ENCODE data around the gene CAPN5.
A peak's percentile ranks its signal among the peaks of the same experiment; 100 is the strongest.

The CAPN5 gene

DNA sequence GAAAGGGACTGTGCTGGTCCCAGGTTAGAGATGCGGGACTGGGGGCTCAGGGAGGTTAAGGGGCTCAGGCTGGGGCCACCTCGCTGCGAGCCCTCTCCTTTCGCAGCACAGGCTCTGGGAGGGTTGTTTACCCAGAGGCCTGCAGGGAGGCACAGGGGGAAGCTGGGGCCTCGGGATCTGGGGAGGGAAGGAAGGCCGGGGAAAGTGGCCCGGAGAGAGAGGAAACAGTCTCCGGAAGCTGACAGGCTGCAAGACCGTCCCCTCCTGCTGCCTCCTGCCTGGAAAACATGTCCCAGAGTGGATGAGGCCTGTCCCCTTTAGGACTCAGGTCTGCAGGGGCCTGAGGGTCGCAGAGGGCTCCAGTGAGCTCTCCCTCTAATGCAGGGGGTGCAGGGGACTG is 106.7 kb downstream of the CAPN5 start:
- H3K23ac ChIP-seq (ENCODE audit: low read depth, low read length, poor library complexity): no peak overlapping the region
- H2BK12ac ChIP-seq (ENCODE audit: low read length): peak overlapping the region; percentile 69
- peak overlapping the region; percentile 76 for H2AFZ ChIP-seq (ENCODE audit: low read length)
- H3K4me3 ChIP-seq (ENCODE audit: low read length in 2 of 2): no peak overlapping the region
- H2BK15ac ChIP-seq (ENCODE audit: low read length): peak overlapping the region; percentile 87
- H3K27me3 ChIP-seq (ENCODE audit: control insufficient read depth in 3 of 3, insufficient read depth in 3 of 3, low read depth in 1 of 3, low read length in 3 of 3): no peaks in the 10 kb centered on the region
- peak overlapping the region; percentile 81 for H3K18ac ChIP-seq (ENCODE audit: low read length)
- no peaks in the 10 kb centered on the region for H3K9me3 ChIP-seq (replicated peaks in 1 of 2; ENCODE audit: control insufficient read depth in 2 of 2, insufficient read depth in 1 of 2, low read depth in 1 of 2, low read length in 2 of 2)
- no peak overlapping the region for H4K8ac ChIP-seq (ENCODE audit: low read depth, low read length)
- H3K14ac ChIP-seq (ENCODE audit: low read length): no peak overlapping the region
- no peak overlapping the region for H4K91ac ChIP-seq (ENCODE audit: low read depth, low read length, poor library complexity)
- peak overlapping the region; percentile 62 for H2AK5ac ChIP-seq (ENCODE audit: low read depth, low read length)
- no peaks in the 10 kb centered on the region for H3K79me1 ChIP-seq (ENCODE audit: low read depth, low read length)
- no CpG with 5 or more reads among the region's 10 CpGs for WGBS, 2 donors (ENCODE audit: extremely low coverage in 2 of 2, insufficient read length in 2 of 2, insufficient replicate concordance in 1 of 2)
- peak overlapping the region; percentile 13 for H3K4ac ChIP-seq (ENCODE audit: low read length)
- no peak overlapping the region for H3K9ac ChIP-seq (ENCODE audit: low read depth, low read length, poor library complexity)
- peaks cover 39% of the 10 kb centered on the region in 2 donors for H3K4me1 ChIP-seq (ENCODE audit: control insufficient read depth in 2 of 2, insufficient read depth in 1 of 2, low read depth in 1 of 2, low read length in 2 of 2)
- peak overlapping the region; percentile 31 for H2BK5ac ChIP-seq (ENCODE audit: low read length)
- DNase-seq (ENCODE audit: low spot score): no peak
- no peak overlapping the region for H2BK120ac ChIP-seq (ENCODE audit: low read depth, low read length)
- no peak overlapping the region for H3K27ac ChIP-seq (replicated peaks; ENCODE audit: low read length)
- H3K36me3 ChIP-seq (replicated peaks in 1 of 2; ENCODE audit: control insufficient read depth in 2 of 2, insufficient read depth in 2 of 2, low read length in 2 of 2): no peaks in the 10 kb centered on the region
- H3K4me2 ChIP-seq (ENCODE audit: insufficient read depth, low read length, poor library complexity, severe bottlenecking): no peak overlapping the region

DNA sequence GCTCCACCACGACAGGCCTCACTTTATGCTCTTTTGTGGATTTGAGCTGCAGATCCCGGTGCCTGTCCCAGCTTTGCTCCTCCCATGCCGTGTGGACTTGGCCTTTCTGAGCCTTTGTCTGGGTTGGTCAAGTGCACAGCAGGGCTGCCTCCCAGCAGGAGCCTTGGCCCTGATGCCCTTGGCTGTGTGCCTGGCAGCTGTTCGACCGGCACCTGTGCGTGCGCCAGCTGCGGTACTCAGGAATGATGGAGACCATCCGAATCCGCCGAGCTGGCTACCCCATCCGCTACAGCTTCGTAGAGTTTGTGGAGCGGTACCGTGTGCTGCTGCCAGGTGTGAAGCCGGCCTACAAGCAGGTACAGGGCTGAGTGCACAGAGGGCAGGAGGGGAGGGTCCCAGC is 107.8 kb downstream of the CAPN5 start:
- Histone ChIP-seq H4K91ac (ENCODE audit: low read depth, low read length, poor library complexity) (no peak overlapping the region), H3K4me1 (ENCODE audit: control insufficient read depth in 2 of 2, insufficient read depth in 1 of 2, low read depth in 1 of 2, low read length in 2 of 2) (peaks cover 39% of the 10 kb centered on the region in 2 donors), H3K4me2 (ENCODE audit: insufficient read depth, low read length, poor library complexity, severe bottlenecking) (no peak overlapping the region), H2BK120ac (ENCODE audit: low read depth, low read length) (no peak overlapping the region), H3K23ac (ENCODE audit: low read depth, low read length, poor library complexity) (peak overlapping the region; percentile 70), H3K18ac (ENCODE audit: low read length) (peak overlapping the region; percentile 40), H3K14ac (ENCODE audit: low read length) (no peak overlapping the region), H3K27me3 (ENCODE audit: control insufficient read depth in 3 of 3, insufficient read depth in 3 of 3, low read depth in 1 of 3, low read length in 3 of 3) (no peaks in the 10 kb centered on the region), H3K4ac (ENCODE audit: low read length) (no peak overlapping the region), H3K9ac (ENCODE audit: low read depth, low read length, poor library complexity) (no peak overlapping the region), H3K36me3 (replicated peaks in 1 of 2; ENCODE audit: control insufficient read depth in 2 of 2, insufficient read depth in 2 of 2, low read length in 2 of 2) (no peaks in the 10 kb centered on the region), H2BK5ac (ENCODE audit: low read length) (no peak overlapping the region), H2AFZ (ENCODE audit: low read length) (peak overlapping the region; percentile 76), H4K8ac (ENCODE audit: low read depth, low read length) (no peak overlapping the region), H3K27ac (replicated peaks; ENCODE audit: low read length) (no peak overlapping the region), H2AK5ac (ENCODE audit: low read depth, low read length) (peak overlapping the region; percentile 64), H3K79me1 (ENCODE audit: low read depth, low read length) (no peaks in the 10 kb centered on the region), H3K4me3 (ENCODE audit: low read length in 2 of 2) (no peak overlapping the region), H2BK15ac (ENCODE audit: low read length) (peak overlapping the region; percentile 90), H3K9me3 (replicated peaks in 1 of 2; ENCODE audit: control insufficient read depth in 2 of 2, insufficient read depth in 1 of 2, low read depth in 1 of 2, low read length in 2 of 2) (no peaks in the 10 kb centered on the region), H2BK12ac (ENCODE audit: low read length) (no peak overlapping the region)
- no peak for DNase-seq (ENCODE audit: low spot score)
- WGBS, 2 donors (ENCODE audit: extremely low coverage in 2 of 2, insufficient read length in 2 of 2, insufficient replicate concordance in 1 of 2): no CpG with 5 or more reads among the region's 16 CpGs

DNA sequence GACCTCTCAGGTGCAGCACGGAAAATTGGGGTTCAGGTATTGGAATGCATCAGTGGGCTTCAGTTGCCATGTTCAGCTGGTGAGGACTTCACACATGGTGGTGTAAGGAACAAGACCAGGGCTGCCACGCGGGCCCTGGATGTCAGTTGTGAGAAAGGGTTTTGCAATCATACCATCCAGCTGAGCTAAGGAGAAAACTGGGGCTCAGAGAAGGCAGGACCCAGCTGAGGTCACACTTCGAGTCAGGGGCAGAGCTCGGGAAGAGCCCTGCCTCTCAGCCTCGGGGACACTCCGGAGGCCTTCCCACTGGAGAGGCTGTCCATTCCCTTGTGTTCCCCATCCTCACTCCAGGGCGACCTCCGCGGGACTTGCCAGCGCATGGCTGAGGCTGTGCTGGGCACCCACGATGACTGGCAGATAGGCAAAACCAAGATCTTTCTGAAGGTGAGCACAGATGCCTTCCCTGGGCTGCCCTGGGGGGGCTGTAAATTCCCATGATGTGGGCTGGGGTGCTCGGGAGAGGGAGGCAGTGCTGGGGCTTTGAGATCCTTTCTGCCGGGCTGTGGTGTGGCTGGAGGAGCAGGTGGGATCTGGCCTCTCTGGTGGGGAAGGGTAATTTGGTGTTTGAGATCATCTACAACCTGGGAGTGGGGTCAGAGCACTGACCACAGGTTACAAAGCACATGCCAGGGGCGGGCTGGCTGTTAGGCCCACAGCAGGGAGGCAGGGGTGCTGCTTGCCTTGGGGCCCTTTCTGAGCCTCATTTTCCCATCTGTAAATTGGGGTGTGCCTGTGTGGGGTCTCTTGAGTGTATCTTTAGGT is 108.5 kb downstream of the CAPN5 start:
- H3K4ac ChIP-seq (ENCODE audit: low read length): no peak overlapping the region
- H3K23ac ChIP-seq (ENCODE audit: low read depth, low read length, poor library complexity): no peak overlapping the region
- no peaks in the 10 kb centered on the region for H3K36me3 ChIP-seq (replicated peaks in 1 of 2; ENCODE audit: control insufficient read depth in 2 of 2, insufficient read depth in 2 of 2, low read length in 2 of 2)
- H3K4me2 ChIP-seq (ENCODE audit: insufficient read depth, low read length, poor library complexity, severe bottlenecking): no peak overlapping the region
- no peak for DNase-seq (ENCODE audit: low spot score)
- H2AK5ac ChIP-seq (ENCODE audit: low read depth, low read length): peak overlapping the region; percentile 64
- no CpG with 5 or more reads among the region's 15 CpGs for WGBS, 2 donors (ENCODE audit: extremely low coverage in 2 of 2, insufficient read length in 2 of 2, insufficient replicate concordance in 1 of 2)
- H3K18ac ChIP-seq (ENCODE audit: low read length): peak overlapping the region; percentile 58
- H2AFZ ChIP-seq (ENCODE audit: low read length): peak overlapping the region; percentile 85
- peak overlapping the region in 1 of 2 donors; percentile 21 for H3K4me3 ChIP-seq (ENCODE audit: low read length in 2 of 2)
- H3K9ac ChIP-seq (ENCODE audit: low read depth, low read length, poor library complexity): peak overlapping the region; percentile 47
- H4K8ac ChIP-seq (ENCODE audit: low read depth, low read length): no peak overlapping the region
- peak overlapping the region; percentile 90 for H2BK15ac ChIP-seq (ENCODE audit: low read length)
- H4K91ac ChIP-seq (ENCODE audit: low read depth, low read length, poor library complexity): no peak overlapping the region
- no peak overlapping the region for H2BK12ac ChIP-seq (ENCODE audit: low read length)
- no peaks in the 10 kb centered on the region for H3K79me1 ChIP-seq (ENCODE audit: low read depth, low read length)
- H3K14ac ChIP-seq (ENCODE audit: low read length): no peak overlapping the region
- peak overlapping the region; percentile 25 for H2BK5ac ChIP-seq (ENCODE audit: low read length)
- no peaks in the 10 kb centered on the region for H3K9me3 ChIP-seq (replicated peaks in 1 of 2; ENCODE audit: control insufficient read depth in 2 of 2, insufficient read depth in 1 of 2, low read depth in 1 of 2, low read length in 2 of 2)
- no peak overlapping the region for H3K27ac ChIP-seq (replicated peaks; ENCODE audit: low read length)
- H3K27me3 ChIP-seq (ENCODE audit: control insufficient read depth in 3 of 3, insufficient read depth in 3 of 3, low read depth in 1 of 3, low read length in 3 of 3): no peaks in the 10 kb centered on the region
- peaks cover 36 to 39% of the 10 kb centered on the region in 2 donors for H3K4me1 ChIP-seq (ENCODE audit: control insufficient read depth in 2 of 2, insufficient read depth in 1 of 2, low read depth in 1 of 2, low read length in 2 of 2)
- H2BK120ac ChIP-seq (ENCODE audit: low read depth, low read length): peak overlapping the region; percentile 37

Data from neuronal stem cell (in vitro differentiated cells).